ENCODE data around the gene EPHA8. TPM values are rescaled to one million over a fixed set of nuclear protein-coding genes. Genes with fewer than 3 reads are reported as not detected.

EPHA8 gene
- total RNA-seq, 1 experiment from 2014 or later: not detected

GRCh38 chr1:22518379-22518778 is 44.9 kb upstream of the EPHA8 start:
- ChIA-PET CTCF (no interaction called here), POLR2A (no interaction called here)
- Mint-ChIP-seq H3K9me3 (ENCODE audit: unreplicated experiment) (no peaks in the 10 kb centered on the region), H3K27ac (ENCODE audit: unreplicated experiment) (no peak overlapping the region), H3K4me1 (ENCODE audit: low read depth, unreplicated experiment) (no peaks in the 10 kb centered on the region), H3K36me3 (ENCODE audit: insufficient read depth, unreplicated experiment) (peaks cover 44% of the 10 kb centered on the region), H3K4me3 (ENCODE audit: unreplicated experiment) (no peak overlapping the region), H3K27me3 (ENCODE audit: insufficient read depth, unreplicated experiment) (no peaks in the 10 kb centered on the region)
- H3K9me3 ChIP-seq: no peaks in the 10 kb centered on the region
- no peak for TF ChIP-seq CTCF (IDR thresholded peaks at IDR 0.05; ENCODE audit: insufficient read depth in 1 of 2, low read depth in 1 of 2, low read length in 1 of 2, severe bottlenecking in 1 of 2, unreplicated experiment in 1 of 2)
- no peaks in the 10 kb centered on the region for H3K4me1 ChIP-seq
- H3K36me3 ChIP-seq (ENCODE audit: control insufficient read depth, insufficient read depth, low read length): peaks cover 2% of the 10 kb centered on the region; the same call in 1 of the 2 replicates
- BruUV-seq (replicated peaks): no TSS peak
- H3K4me3 ChIP-seq (ENCODE audit: low read depth, low read length): no peak overlapping the region
- intact Hi-C loops (cut with micrococcal nuclease; ENCODE audit: unreplicated experiment): no loop called here
- DNase-seq: no peak
- H3K27me3 ChIP-seq (replicated peaks; ENCODE audit: control insufficient read depth, insufficient read depth, low read length): no peaks in the 10 kb centered on the region

DNA sequence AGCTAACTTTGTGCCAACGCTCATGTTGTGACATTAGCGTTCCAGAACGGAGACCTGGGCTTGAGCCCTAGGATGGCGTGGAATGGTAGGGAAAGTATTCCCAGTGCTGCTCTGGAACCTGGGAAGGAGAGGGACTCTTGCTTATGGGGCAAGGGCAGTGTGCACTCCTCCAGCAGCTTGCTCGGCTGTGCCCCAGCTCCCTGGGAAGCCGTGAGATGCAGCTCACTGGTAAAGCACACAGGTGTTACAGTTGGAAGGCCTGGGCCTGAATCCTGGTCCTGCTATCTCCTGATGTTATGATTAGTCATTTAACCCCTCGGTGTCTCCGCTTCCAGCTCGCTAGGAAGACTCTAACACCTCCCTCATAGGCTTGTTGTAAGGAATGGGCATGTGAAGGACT is 42.4 kb upstream of the EPHA8 start:
- no TSS peak for BruUV-seq (replicated peaks)
- H3K27ac Mint-ChIP-seq (ENCODE audit: unreplicated experiment): no peak overlapping the region
- Histone ChIP-seq H3K4me3 (ENCODE audit: low read depth, low read length) (no peak overlapping the region), H3K27me3 (replicated peaks; ENCODE audit: control insufficient read depth, insufficient read depth, low read length) (no peaks in the 10 kb centered on the region), H3K9me3 (no peaks in the 10 kb centered on the region), H3K36me3 (ENCODE audit: control insufficient read depth, insufficient read depth, low read length) (peaks cover 2% of the 10 kb centered on the region; the same call in 1 of the 2 replicates), H3K4me1 (no peaks in the 10 kb centered on the region)
- H3K9me3 Mint-ChIP-seq (ENCODE audit: unreplicated experiment): no peaks in the 10 kb centered on the region
- H3K36me3 Mint-ChIP-seq (ENCODE audit: insufficient read depth, unreplicated experiment): peaks cover 42% of the 10 kb centered on the region
- intact Hi-C loops (cut with micrococcal nuclease; ENCODE audit: unreplicated experiment): no loop called here
- no peaks in the 10 kb centered on the region for H3K4me1 Mint-ChIP-seq (ENCODE audit: low read depth, unreplicated experiment)
- H3K27me3 Mint-ChIP-seq (ENCODE audit: insufficient read depth, unreplicated experiment): no peaks in the 10 kb centered on the region
- no peak overlapping the region for H3K4me3 Mint-ChIP-seq (ENCODE audit: unreplicated experiment)
- TF ChIP-seq CTCF (IDR thresholded peaks at IDR 0.05; ENCODE audit: insufficient read depth in 1 of 2, low read depth in 1 of 2, low read length in 1 of 2, severe bottlenecking in 1 of 2, unreplicated experiment in 1 of 2): no peak
- CTCF ChIA-PET: no interaction called here
- POLR2A ChIA-PET: no interaction called here
- DNase-seq: no peak

- no peaks in the 10 kb centered on the region for H3K27me3 ChIP-seq (replicated peaks; ENCODE audit: control insufficient read depth, insufficient read depth, low read length)
- H3K9me3 Mint-ChIP-seq (ENCODE audit: unreplicated experiment): no peaks in the 10 kb centered on the region
- ChIA-PET CTCF (no interaction called here), POLR2A (no interaction called here)
- no peak overlapping the region for H3K27ac Mint-ChIP-seq (ENCODE audit: unreplicated experiment)
- H3K4me3 Mint-ChIP-seq (ENCODE audit: unreplicated experiment): no peak overlapping the region
- DNase-seq: no peak
- H3K4me1 ChIP-seq: no peaks in the 10 kb centered on the region
- no peaks in the 10 kb centered on the region for H3K27me3 Mint-ChIP-seq (ENCODE audit: insufficient read depth, unreplicated experiment)
- H3K4me3 ChIP-seq (ENCODE audit: low read depth, low read length): no peak overlapping the region
- H3K9me3 ChIP-seq: no peaks in the 10 kb centered on the region
- TF ChIP-seq CTCF (IDR thresholded peaks at IDR 0.05; ENCODE audit: insufficient read depth in 1 of 2, low read depth in 1 of 2, low read length in 1 of 2, severe bottlenecking in 1 of 2, unreplicated experiment in 1 of 2): no peak
- intact Hi-C loops (cut with micrococcal nuclease; ENCODE audit: unreplicated experiment): no loop called here
- BruUV-seq (replicated peaks): no TSS peak
- no peaks in the 10 kb centered on the region for H3K4me1 Mint-ChIP-seq (ENCODE audit: low read depth, unreplicated experiment)
- H3K36me3 ChIP-seq (ENCODE audit: control insufficient read depth, insufficient read depth, low read length): peaks cover 2% of the 10 kb centered on the region; the same call in 1 of the 2 replicates
- peaks cover 42% of the 10 kb centered on the region for H3K36me3 Mint-ChIP-seq (ENCODE audit: insufficient read depth, unreplicated experiment)
These were observed 41.6 kb upstream of the EPHA8 start for GRCh38 chr1:22521692-22522091.

Measured in Caco-2 (cell line).